Esophagus muscularis mucosa (tissue), 4 donors: Measurements from ENCODE around the gene EHD3. TPM values are rescaled to one million over a fixed set of nuclear protein-coding genes. Genes with fewer than 3 reads are reported as not detected.
A peak's percentile ranks its signal among the peaks of the same experiment; 100 is the strongest.

Experiments used
- DNase-seq: peaks from one replicate; pipeline ENCODE4 v3.0.0-alpha.2; 2017; ENCODE audit errors: extremely low spot score
- H3K27ac ChIP-seq, 4 donors: fragments of 200-600 bp; sonication (generic); replicated peaks in 1 of 4; 1 replicate in 3 of 4; 2 replicates in 1 of 4; pipeline ENCODE4 v1.5.1; 2016 to 2019; ENCODE audit warnings: mild to moderate bottlenecking in 1 of 4
- H3K27me3 ChIP-seq, 4 donors: fragments of 200-600 bp; sonication (generic); one replicate each; pipeline versions ENCODE4 v1.5.1 to v1.6.0; 2016 to 2019
- H3K36me3 ChIP-seq, 4 donors: fragments of 200-600 bp; sonication (generic); one replicate each; pipeline ENCODE4 v1.5.1; 2016 to 2019
- H3K4me1 ChIP-seq, 4 donors: fragments of 200-600 bp; sonication (generic); one replicate each; pipeline ENCODE4 v1.5.1; 2016 to 2019
- H3K4me3 ChIP-seq, 4 donors: fragments of 200-600 bp; sonication (generic); 1 replicate in 2 of 4; 2 replicates in 2 of 4; pipeline ENCODE4 v1.5.1; 2016 to 2019; ENCODE audit warnings: mild to moderate bottlenecking in 4 of 4, moderate library complexity in 1 of 4
- H3K9me3 ChIP-seq, 4 donors: fragments of 200-600 bp; sonication (generic); 1 replicate in 3 of 4; 2 replicates in 1 of 4; pipeline ENCODE4 v1.5.1; 2016 to 2019
- CTCF ChIP-seq, 3 experiments: fragments of 200-600 bp in 2 of 3; fragments of 450-650 bp in 1 of 3; sonication (generic) in 2 of 3; IDR thresholded peaks; one replicate each; pipeline ENCODE4 v1.5.1; 2017 to 2019; ENCODE audit warnings: antibody characterized with exemption in 3 of 3, mild to moderate bottlenecking in 2 of 3, moderate library complexity in 1 of 3
- EP300 ChIP-seq: sonication (generic); formaldehyde crosslinking; IDR thresholded peaks from one replicate; pipeline ENCODE4 v1.6.1; 2017; ENCODE audit warnings: antibody characterized with exemption
- POLR2A ChIP-seq: fragments of 450-650 bp; IDR thresholded peaks from one replicate; pipeline ENCODE4 v1.6.1; 2017; ENCODE audit warnings: antibody characterized with exemption, moderate library complexity, mild to moderate bottlenecking, low read depth
- POLR2AphosphoS5 ChIP-seq, 2 donors: sonication (generic); formaldehyde crosslinking; IDR thresholded peaks; one replicate each; pipeline ENCODE4 v1.6.1; 2017; ENCODE audit warnings: antibody characterized with exemption in 2 of 2
- WGBS: methylation state at CpG from one replicate; pipeline ENCODE4 v1.1.5; 2018; 5-methylcytosine and 5-hydroxymethylcytosine counted together
- intact Hi-C: fragments of 100-400 bp; cut with DNase I; formaldehyde crosslinking; loops from one replicate; pipeline ENCODE4 v1.15.1; 2023
- total RNA-seq, 4 donors: library from RNA; depleted of rRNA; stranded (reverse); fragments of >200 nt; gene quantifications; one replicate each; pipeline versions ENCODE4 v1.1.0 to v1.2.1, GENCODE V29; 2016

Gene EHD3
- total RNA-seq, 4 donors from 2014 or later, result 3.8 to 7.4 (median 4.6) TPM

GRCh38 chr2:31238906-31239592 is 5.1 kb downstream of the EHD3 start:
- peaks cover 22 to 46% (median 36%) of the 10 kb centered on the region in 4 donors for H3K4me1 ChIP-seq
- DNase-seq, result no peak
- TF ChIP-seq POLR2A, result no peak
- no peak for TF ChIP-seq CTCF (IDR thresholded peaks at IDR 0.05)
- TF ChIP-seq EP300, result no peak
- TF ChIP-seq POLR2AphosphoS5 (IDR thresholded peaks at IDR 0.05), result no peak
- 70% methylated on average over 8 of the region's 13 CpGs for WGBS
- H3K36me3 ChIP-seq, result peaks cover 0 to under 1% (median 0%) of the 10 kb centered on the region in 4 donors
- no peaks in the 10 kb centered on the region for H3K27me3 ChIP-seq
- H3K9me3 ChIP-seq, result no peaks in the 10 kb centered on the region
- H3K27ac ChIP-seq, result peak overlapping the region; percentile 39 to 53 (median 43)
- no peak overlapping the region for H3K4me3 ChIP-seq
- intact Hi-C loops, result no loop called here

DNA sequence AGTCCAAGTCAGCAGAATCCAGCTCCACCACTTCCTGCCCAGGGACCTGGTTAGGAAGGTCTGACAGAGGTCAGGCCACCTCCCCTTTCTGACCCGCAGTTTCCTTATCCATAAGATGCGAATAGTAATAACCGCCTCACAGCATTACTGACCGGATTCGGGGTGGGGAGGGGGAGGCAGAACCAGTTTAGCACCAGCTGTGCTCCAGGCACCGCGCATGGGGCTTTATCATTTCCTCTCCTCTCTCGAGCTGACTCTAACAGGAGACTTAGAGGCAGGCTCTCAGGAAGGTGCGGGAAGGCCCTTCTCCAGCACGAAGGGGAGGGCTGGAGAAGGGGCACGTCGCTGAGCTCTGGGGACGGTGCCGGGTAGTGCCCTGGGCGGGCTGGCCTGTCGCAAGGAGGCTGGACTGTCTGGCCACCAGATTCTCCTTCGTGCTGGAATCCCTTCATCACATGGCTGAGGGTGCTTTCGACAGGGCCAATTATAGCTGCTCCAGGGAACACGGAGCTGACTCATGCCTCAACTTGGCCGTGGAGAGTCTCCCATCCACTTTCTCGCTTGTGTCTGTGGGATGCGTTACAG is 5.7 kb downstream of the EHD3 start:
- Histone ChIP-seq H3K27ac (peak overlapping the region; percentile 39 to 53 (median 43)), H3K27me3 (no peaks in the 10 kb centered on the region), H3K9me3 (no peaks in the 10 kb centered on the region), H3K4me3 (peak overlapping the region in 1 of 4 donors; percentile 3), H3K36me3 (peaks cover 0 to 7% (median 5%) of the 10 kb centered on the region in 4 donors), H3K4me1 (peaks cover 16 to 41% (median 31%) of the 10 kb centered on the region in 4 donors)
- TF ChIP-seq CTCF (IDR thresholded peaks at IDR 0.05) (no peak), POLR2AphosphoS5 (IDR thresholded peaks at IDR 0.05) (peak in 1 of 2 donors; percentile 28)
- WGBS, result 72% methylated on average over 21 of the region's 22 CpGs
- DNase-seq, result no peak
- intact Hi-C loops, result no loop called here

- 85% methylated on average over 7 of the region's 11 CpGs for WGBS
- intact Hi-C loops, result no loop called here
- H3K27ac ChIP-seq, result peak overlapping the region in 2 of 4 donors; percentile 35 to 39
Observed at GRCh38 chr2:31240381-31241365, 6.7 kb downstream of the EHD3 start.

More at GRCh38 chr2:31240381-31241365, 6.7 kb downstream of the EHD3 start:
- no peak for TF ChIP-seq CTCF (IDR thresholded peaks at IDR 0.05)
- TF ChIP-seq POLR2AphosphoS5 (IDR thresholded peaks at IDR 0.05), result no peak
- TF ChIP-seq POLR2A, result no peak
- no peak for TF ChIP-seq EP300
- DNase-seq, result no peak
- no peaks in the 10 kb centered on the region for H3K9me3 ChIP-seq
- H3K4me3 ChIP-seq, result no peak overlapping the region
- H3K4me1 ChIP-seq, result peaks cover 10 to 34% (median 24%) of the 10 kb centered on the region in 4 donors
- no peaks in the 10 kb centered on the region for H3K27me3 ChIP-seq
- H3K36me3 ChIP-seq, result peaks cover 0 to 12% (median 6%) of the 10 kb centered on the region in 4 donors
